HUES48 (cell line): ENCODE data around the gene DGKI.
"Not testable (repeated sequence)": the region's sequence is repeated elsewhere in the genome, so short reads cannot be mapped to it uniquely, and the experiment has no call there.

Source experiments
- H3K27ac ChIP-seq: one replicate; pipeline ENCODE4 v1.7.0; 2013; ENCODE audit warnings: low read depth, low read length, inconsistent platforms
- H3K27me3 ChIP-seq: 2 replicates; pipeline ENCODE4 v1.6.1; 2013; ENCODE audit warnings: mild to moderate bottlenecking, low read length; ENCODE audit not compliant: control insufficient read depth, insufficient read depth
- H3K36me3 ChIP-seq: 2 replicates; pipeline ENCODE4 v1.6.1; 2013; ENCODE audit warnings: low read length; ENCODE audit not compliant: control insufficient read depth, insufficient read depth
- H3K4me1 ChIP-seq: 2 replicates; pipeline ENCODE4 v1.6.1; 2013; ENCODE audit warnings: mild to moderate bottlenecking, low read length; ENCODE audit not compliant: control insufficient read depth, insufficient read depth
- H3K4me3 ChIP-seq: 2 replicates; pipeline ENCODE4 v1.5.1; 2013; ENCODE audit warnings: mild to moderate bottlenecking, low read depth, low read length
- H3K9ac ChIP-seq: 2 replicates; pipeline ENCODE4 v1.6.1; 2013; ENCODE audit warnings: mild to moderate bottlenecking, low read depth, low read length, moderate library complexity
- H3K9me3 ChIP-seq: 2 replicates; pipeline ENCODE4 v1.6.1; 2013; ENCODE audit warnings: low read length; ENCODE audit not compliant: control insufficient read depth, insufficient read depth

Gene DGKI

GRCh38 chr7:137449016-137449415 lies 397.8 kb downstream of the DGKI start:
- no peak overlapping the region for H3K9ac ChIP-seq
- H3K27ac ChIP-seq, result no peak overlapping the region
- no peak overlapping the region for H3K4me3 ChIP-seq
- H3K9me3 ChIP-seq, result no peaks in the 10 kb centered on the region
- H3K36me3 ChIP-seq, result no peaks in the 10 kb centered on the region
- H3K4me1 ChIP-seq, result 0 out of 2 replicates have a peak, but pooled peaks cover 6% of the 10 kb centered on the region
- no peaks in the 10 kb centered on the region for H3K27me3 ChIP-seq

- H3K9me3 ChIP-seq, H3K4me1 ChIP-seq, H3K27ac ChIP-seq, H3K4me3 ChIP-seq, H3K27me3 ChIP-seq, H3K36me3 ChIP-seq, H3K9ac ChIP-seq: not testable (repeated sequence)
Observed at GRCh38 chr7:137448572-137448971, 398.2 kb downstream of the DGKI start.

GRCh38 chr7:137446025-137446424 lies 400.7 kb downstream of the DGKI start:
- Histone ChIP-seq H3K27me3 (no peaks in the 10 kb centered on the region), H3K36me3 (no peaks in the 10 kb centered on the region), H3K9ac (no peak overlapping the region), H3K4me1 (no peaks in the 10 kb centered on the region), H3K9me3 (no peaks in the 10 kb centered on the region), H3K27ac (no peak overlapping the region), H3K4me3 (no peak overlapping the region)

- no peak overlapping the region for H3K9ac ChIP-seq
Observed at GRCh38 chr7:137445268-137445667, 401.5 kb downstream of the DGKI start.

GRCh38 chr7:137443616-137444015 lies 403.2 kb downstream of the DGKI start:
- Histone ChIP-seq H3K27me3 (no peaks in the 10 kb centered on the region), H3K27ac (no peak overlapping the region), H3K4me1 (peaks cover 13% of the 10 kb centered on the region), H3K4me3 (no peak overlapping the region), H3K9ac (no peak overlapping the region), H3K36me3 (no peaks in the 10 kb centered on the region), H3K9me3 (no peaks in the 10 kb centered on the region)

More at GRCh38 chr7:137445268-137445667, 401.5 kb downstream of the DGKI start:
- Histone ChIP-seq H3K4me1 (peaks cover 5% of the 10 kb centered on the region; the same call in 1 of the 2 replicates), H3K9me3 (no peaks in the 10 kb centered on the region), H3K27me3 (no peaks in the 10 kb centered on the region), H3K36me3 (no peaks in the 10 kb centered on the region), H3K27ac (no peak overlapping the region), H3K4me3 (no peak overlapping the region)

GRCh38 chr7:137441451-137441850 lies 405.3 kb downstream of the DGKI start:
- Histone ChIP-seq H3K9ac (no peak overlapping the region), H3K36me3 (no peaks in the 10 kb centered on the region), H3K27ac (no peak overlapping the region), H3K4me3 (no peak overlapping the region), H3K27me3 (no peaks in the 10 kb centered on the region), H3K4me1 (peaks cover 13% of the 10 kb centered on the region), H3K9me3 (no peaks in the 10 kb centered on the region)

- Histone ChIP-seq H3K9ac (no peak overlapping the region), H3K27me3 (no peaks in the 10 kb centered on the region)
Observed at GRCh38 chr7:137439829-137440825, 406.6 kb downstream of the DGKI start.

GRCh38 chr7:137434946-137435345 lies 411.8 kb downstream of the DGKI start:
- Histone ChIP-seq H3K27me3 (no peaks in the 10 kb centered on the region), H3K4me3 (no peak overlapping the region), H3K9me3 (no peaks in the 10 kb centered on the region)

More at GRCh38 chr7:137439829-137440825, 406.6 kb downstream of the DGKI start:
- no peaks in the 10 kb centered on the region for H3K36me3 ChIP-seq
- no peak overlapping the region for H3K27ac ChIP-seq
- no peaks in the 10 kb centered on the region for H3K9me3 ChIP-seq
- peaks cover 13% of the 10 kb centered on the region for H3K4me1 ChIP-seq
- no peak overlapping the region for H3K4me3 ChIP-seq

DNA sequence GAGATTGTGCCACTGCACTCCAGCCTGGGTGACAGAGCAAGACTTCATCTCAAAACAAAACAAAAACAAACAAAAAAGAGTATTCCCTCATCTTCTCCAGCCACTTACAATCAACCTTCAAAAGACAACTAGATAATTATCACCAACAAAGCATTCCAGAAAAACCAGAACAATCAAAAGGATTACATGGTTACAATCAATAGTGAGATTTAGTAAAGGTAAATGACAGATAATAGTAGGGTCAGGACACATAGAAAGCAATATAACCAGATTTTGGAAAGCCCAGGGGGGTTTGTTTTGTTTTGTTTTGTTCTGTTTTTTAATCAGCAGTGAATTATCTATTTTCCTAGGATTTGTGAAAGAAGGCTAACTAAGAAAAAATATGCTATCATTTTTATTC lies 412.2 kb downstream of the DGKI start:
- Histone ChIP-seq H3K9ac (no peak overlapping the region), H3K27ac (no peak overlapping the region), H3K4me1 (0 out of 2 replicates have a peak, but pooled peaks cover under 1% of the 10 kb centered on the region), H3K36me3 (no peaks in the 10 kb centered on the region), H3K4me3 (no peak overlapping the region), H3K9me3 (no peaks in the 10 kb centered on the region), H3K27me3 (no peaks in the 10 kb centered on the region)

More at GRCh38 chr7:137434946-137435345, 411.8 kb downstream of the DGKI start:
- no peaks in the 10 kb centered on the region for H3K36me3 ChIP-seq
- no peak overlapping the region for H3K27ac ChIP-seq
- H3K9ac ChIP-seq, result no peak overlapping the region
- H3K4me1 ChIP-seq, result peaks cover 5% of the 10 kb centered on the region

DNA sequence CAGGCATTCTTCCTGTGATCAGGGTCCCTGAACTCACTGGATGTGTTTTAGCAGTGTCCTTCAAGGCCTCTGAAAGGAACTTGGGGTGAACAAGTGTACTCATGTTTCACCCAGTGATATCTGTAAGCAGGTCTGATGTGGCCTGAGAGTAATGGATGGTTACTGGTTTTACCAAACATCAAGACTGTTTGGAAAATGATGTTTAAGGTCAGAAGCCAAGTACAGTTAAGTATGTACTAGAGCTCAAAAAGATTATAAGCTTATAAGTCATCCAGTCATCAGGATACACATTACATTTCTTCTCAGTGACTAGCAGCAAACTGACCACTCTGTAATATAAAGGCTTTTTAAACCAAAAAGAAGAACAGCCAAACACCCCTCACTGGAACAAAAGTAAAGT lies 423.5 kb downstream of the DGKI start:
- no peaks in the 10 kb centered on the region for H3K4me1 ChIP-seq
- H3K27me3 ChIP-seq, result no peaks in the 10 kb centered on the region
- H3K27ac ChIP-seq, result no peak overlapping the region
- no peaks in the 10 kb centered on the region for H3K36me3 ChIP-seq
- no peak overlapping the region for H3K4me3 ChIP-seq
- no peak overlapping the region for H3K9ac ChIP-seq
- H3K9me3 ChIP-seq, result peaks cover 15% of the 10 kb centered on the region

DNA sequence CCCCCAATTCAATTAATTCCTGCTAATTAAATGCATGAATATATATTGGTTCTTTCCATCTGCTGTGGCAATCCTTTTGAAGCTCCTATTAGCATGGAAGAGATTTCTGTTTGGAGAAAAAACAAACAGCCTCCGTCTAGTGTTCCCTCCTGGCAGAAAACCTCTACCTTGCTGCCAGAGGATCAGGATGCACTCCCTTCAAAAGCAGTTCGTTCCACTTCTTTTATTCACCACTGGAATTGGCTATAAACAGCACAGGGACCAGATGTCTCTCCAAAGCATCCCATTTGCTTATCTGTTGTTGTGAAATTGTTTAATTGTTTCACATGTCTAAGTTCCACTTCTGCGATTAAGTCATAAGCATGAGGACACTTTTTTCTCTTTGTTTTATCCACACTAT lies 425.4 kb downstream of the DGKI start:
- Histone ChIP-seq H3K27ac (no peak overlapping the region), H3K36me3 (no peaks in the 10 kb centered on the region), H3K4me1 (no peaks in the 10 kb centered on the region), H3K4me3 (no peak overlapping the region), H3K9ac (no peak overlapping the region), H3K27me3 (no peaks in the 10 kb centered on the region), H3K9me3 (peaks cover 15% of the 10 kb centered on the region)
